ENCODE measurements around the gene TAS2R60. TPM values are rescaled to one million over a fixed set of nuclear protein-coding genes. Genes with fewer than 3 reads are reported as not detected.

Gene TAS2R60
- total and polyA plus RNA-seq, 2 donors from 2014 or later, result not detected

DNA sequence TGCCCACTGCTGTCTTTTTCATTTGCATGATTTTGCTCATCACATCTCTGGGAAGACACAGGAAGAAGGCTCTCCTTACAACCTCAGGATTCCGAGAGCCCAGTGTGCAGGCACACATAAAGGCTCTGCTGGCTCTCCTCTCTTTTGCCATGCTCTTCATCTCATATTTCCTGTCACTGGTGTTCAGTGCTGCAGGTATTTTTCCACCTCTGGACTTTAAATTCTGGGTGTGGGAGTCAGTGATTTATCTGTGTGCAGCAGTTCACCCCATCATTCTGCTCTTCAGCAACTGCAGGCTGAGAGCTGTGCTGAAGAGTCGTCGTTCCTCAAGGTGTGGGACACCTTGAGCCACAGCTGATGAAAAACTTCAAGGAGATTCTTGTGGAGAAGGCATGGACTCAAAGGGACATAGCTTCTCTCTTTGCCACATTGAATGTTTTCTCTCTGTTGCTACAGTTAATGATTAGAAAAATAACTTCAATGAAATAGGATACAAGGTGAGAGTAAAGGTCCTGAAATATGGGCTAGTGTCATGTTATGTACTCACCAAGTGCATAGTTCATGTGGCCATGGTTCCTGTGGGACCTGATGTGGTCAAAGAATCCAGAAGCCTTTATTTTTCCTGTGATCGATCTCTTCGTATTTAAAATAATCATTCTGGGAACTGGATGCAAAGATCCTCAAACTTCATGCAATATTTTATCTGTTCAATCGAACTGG, 970 bp downstream of the TAS2R60 start:
- Histone ChIP-seq H3K9ac (ENCODE audit: low read length in 3 of 3) (no peak overlapping the region), H3K4me3 (ENCODE audit: low read length in 3 of 3) (no peak overlapping the region), H3K4me1 (ENCODE audit: control insufficient read depth in 2 of 3, insufficient read depth in 2 of 3, low read depth in 1 of 3, low read length in 3 of 3) (no peaks in the 10 kb centered on the region), H3K9me3 (ENCODE audit: control insufficient read depth in 2 of 3, insufficient read depth in 1 of 3, low read length in 3 of 3) (no peaks in the 10 kb centered on the region), H3K27me3 (ENCODE audit: control insufficient read depth, insufficient read depth, low read length) (no peaks in the 10 kb centered on the region), H3K36me3 (ENCODE audit: control insufficient read depth in 2 of 3, insufficient read depth in 3 of 3, low read length in 3 of 3) (no peaks in the 10 kb centered on the region), H3K27ac (ENCODE audit: low read depth in 2 of 2, low read length in 2 of 2) (no peak overlapping the region)
- DNase-seq (no peak), FAIRE-seq (no peak)
- TF ChIP-seq, protein P1, sequence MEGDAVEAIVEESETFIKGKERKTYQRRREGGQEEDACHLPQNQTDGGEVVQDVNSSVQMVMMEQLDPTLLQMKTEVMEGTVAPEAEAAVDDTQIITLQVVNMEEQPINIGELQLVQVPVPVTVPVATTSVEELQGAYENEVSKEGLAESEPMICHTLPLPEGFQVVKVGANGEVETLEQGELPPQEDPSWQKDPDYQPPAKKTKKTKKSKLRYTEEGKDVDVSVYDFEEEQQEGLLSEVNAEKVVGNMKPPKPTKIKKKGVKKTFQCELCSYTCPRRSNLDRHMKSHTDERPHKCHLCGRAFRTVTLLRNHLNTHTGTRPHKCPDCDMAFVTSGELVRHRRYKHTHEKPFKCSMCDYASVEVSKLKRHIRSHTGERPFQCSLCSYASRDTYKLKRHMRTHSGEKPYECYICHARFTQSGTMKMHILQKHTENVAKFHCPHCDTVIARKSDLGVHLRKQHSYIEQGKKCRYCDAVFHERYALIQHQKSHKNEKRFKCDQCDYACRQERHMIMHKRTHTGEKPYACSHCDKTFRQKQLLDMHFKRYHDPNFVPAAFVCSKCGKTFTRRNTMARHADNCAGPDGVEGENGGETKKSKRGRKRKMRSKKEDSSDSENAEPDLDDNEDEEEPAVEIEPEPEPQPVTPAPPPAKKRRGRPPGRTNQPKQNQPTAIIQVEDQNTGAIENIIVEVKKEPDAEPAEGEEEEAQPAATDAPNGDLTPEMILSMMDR (IDR thresholded peaks at IDR 0.05; ENCODE audit: borderline replicate concordance, extremely low read depth, insufficient read depth), result no peak
- intact Hi-C loops (cut with DNase I), result no loop called here

DNA sequence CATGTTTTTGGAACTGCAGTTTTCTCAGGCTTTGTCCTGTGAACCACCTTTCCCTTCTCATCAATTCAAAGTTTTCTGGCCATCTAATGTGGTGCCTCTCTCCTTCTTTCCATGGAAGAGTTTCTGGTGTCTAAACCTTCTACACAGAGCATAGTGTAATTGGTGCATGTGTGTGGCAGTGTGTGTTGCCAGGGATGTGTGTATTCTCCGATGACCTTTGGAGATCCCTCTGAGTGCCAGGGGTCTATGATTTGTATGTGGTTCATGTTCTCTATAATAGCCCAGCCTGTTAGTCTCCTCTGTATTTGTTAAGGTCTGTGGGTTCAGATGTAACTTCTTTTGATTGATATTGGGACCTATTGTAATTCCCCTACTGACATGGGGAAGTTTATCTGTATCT, 1.5 kb downstream of the TAS2R60 start:
- H3K4me3 ChIP-seq (ENCODE audit: low read length in 3 of 3), result no peak overlapping the region
- TF ChIP-seq, protein P1 (IDR thresholded peaks at IDR 0.05; ENCODE audit: borderline replicate concordance, extremely low read depth, insufficient read depth), result no peak
- intact Hi-C loops (cut with DNase I), result no loop called here
- no peak overlapping the region for H3K27ac ChIP-seq (ENCODE audit: low read depth in 2 of 2, low read length in 2 of 2)
- no peaks in the 10 kb centered on the region for H3K9me3 ChIP-seq (ENCODE audit: control insufficient read depth in 2 of 3, insufficient read depth in 1 of 3, low read length in 3 of 3)
- FAIRE-seq, result no peak
- H3K4me1 ChIP-seq (ENCODE audit: control insufficient read depth in 2 of 3, insufficient read depth in 2 of 3, low read depth in 1 of 3, low read length in 3 of 3), result no peaks in the 10 kb centered on the region
- no peaks in the 10 kb centered on the region for H3K36me3 ChIP-seq (ENCODE audit: control insufficient read depth in 2 of 3, insufficient read depth in 3 of 3, low read length in 3 of 3)
- H3K9ac ChIP-seq (ENCODE audit: low read length in 3 of 3), result no peak overlapping the region
- H3K27me3 ChIP-seq (ENCODE audit: control insufficient read depth, insufficient read depth, low read length), result no peaks in the 10 kb centered on the region
- DNase-seq, result peak in 1 of 5 donors; percentile 16

DNA sequence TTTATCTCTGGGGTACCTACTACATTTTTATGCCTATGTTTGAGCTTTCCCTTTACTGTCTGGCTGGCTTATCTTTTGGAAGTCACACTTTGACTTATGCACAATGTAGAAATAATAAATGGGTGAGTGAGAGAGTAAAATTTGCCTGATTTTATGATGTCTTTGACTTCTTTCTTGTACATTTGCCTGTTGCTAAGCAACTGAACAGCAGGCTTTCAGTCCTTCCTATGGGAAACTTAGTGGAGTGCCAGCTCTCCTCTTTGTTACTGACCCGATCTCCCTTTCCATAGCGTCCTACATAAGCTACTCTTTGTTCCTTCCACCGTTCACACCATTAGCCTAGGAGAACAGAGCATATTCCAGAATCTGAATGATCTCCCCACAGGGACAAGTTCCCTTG, 4.2 kb downstream of the TAS2R60 start:
- intact Hi-C loops (cut with DNase I), result no loop called here
- H3K4me1 ChIP-seq (ENCODE audit: control insufficient read depth in 2 of 3, insufficient read depth in 2 of 3, low read depth in 1 of 3, low read length in 3 of 3), result no peaks in the 10 kb centered on the region
- TF ChIP-seq, protein P1 (IDR thresholded peaks at IDR 0.05; ENCODE audit: borderline replicate concordance, extremely low read depth, insufficient read depth), result no peak
- H3K9me3 ChIP-seq (ENCODE audit: control insufficient read depth in 2 of 3, insufficient read depth in 1 of 3, low read length in 3 of 3), result no peaks in the 10 kb centered on the region
- DNase-seq (no peak), FAIRE-seq (no peak)
- H3K27ac ChIP-seq (ENCODE audit: low read depth in 2 of 2, low read length in 2 of 2), result no peak overlapping the region
- H3K27me3 ChIP-seq (ENCODE audit: control insufficient read depth, insufficient read depth, low read length), result no peaks in the 10 kb centered on the region
- H3K4me3 ChIP-seq (ENCODE audit: low read length in 3 of 3), result no peak overlapping the region
- no peaks in the 10 kb centered on the region for H3K36me3 ChIP-seq (ENCODE audit: control insufficient read depth in 2 of 3, insufficient read depth in 3 of 3, low read length in 3 of 3)
- no peak overlapping the region for H3K9ac ChIP-seq (ENCODE audit: low read length in 3 of 3)

DNA sequence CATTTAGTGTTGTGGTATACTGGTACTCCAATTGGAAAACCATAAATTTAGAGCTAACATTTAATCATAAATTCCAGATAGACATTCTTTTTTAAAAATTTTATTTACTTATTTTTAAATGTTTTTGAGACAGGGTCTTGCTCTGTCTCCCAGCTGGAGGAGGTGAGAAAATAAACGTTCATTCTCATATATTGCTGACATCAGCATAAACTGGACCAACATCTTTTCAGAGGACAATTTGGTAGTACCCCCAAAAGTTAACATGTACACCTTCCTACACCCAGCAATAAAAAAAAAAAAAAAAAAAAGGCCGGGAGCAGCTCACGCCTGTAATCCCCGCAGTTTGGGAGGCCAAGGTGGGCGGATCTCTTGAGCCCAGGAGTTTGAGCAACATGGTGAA, 5.2 kb downstream of the TAS2R60 start:
- intact Hi-C loops (cut with DNase I), result no loop called here
- no peaks in the 10 kb centered on the region for H3K27me3 ChIP-seq (ENCODE audit: control insufficient read depth, insufficient read depth, low read length)
- FAIRE-seq, result no peak

More for the DNA sequence above, 5.2 kb downstream of the TAS2R60 start:
- DNase-seq, result no peak
- no peak overlapping the region for H3K9ac ChIP-seq (ENCODE audit: low read length in 3 of 3)
- no peaks in the 10 kb centered on the region for H3K36me3 ChIP-seq (ENCODE audit: control insufficient read depth in 2 of 3, insufficient read depth in 3 of 3, low read length in 3 of 3)
- no peak overlapping the region for H3K4me3 ChIP-seq (ENCODE audit: low read length in 3 of 3)
- no peak overlapping the region for H3K27ac ChIP-seq (ENCODE audit: low read depth in 2 of 2, low read length in 2 of 2)
- no peaks in the 10 kb centered on the region for H3K9me3 ChIP-seq (ENCODE audit: control insufficient read depth in 2 of 3, insufficient read depth in 1 of 3, low read length in 3 of 3)
- no peaks in the 10 kb centered on the region for H3K4me1 ChIP-seq (ENCODE audit: control insufficient read depth in 2 of 3, insufficient read depth in 2 of 3, low read depth in 1 of 3, low read length in 3 of 3)
- TF ChIP-seq, protein P1 (IDR thresholded peaks at IDR 0.05; ENCODE audit: borderline replicate concordance, extremely low read depth, insufficient read depth), result no peak

Measured in kidney (tissue), 14 donors.